Panc1 (cell line): Measurements from ENCODE around the gene CBLL1. TPM values are rescaled to one million over a fixed set of nuclear protein-coding genes. Genes with fewer than 3 reads are reported as not detected.

Source experiments
- ATAC-seq: fragments of 200-7000 bp; cut with Tn5 transposase; 2 replicates; pipeline ENCODE4 v1.9.1; 2020; ENCODE audit warnings: mild to moderate bottlenecking, moderate library complexity
- BruUV-seq: library from RNA; stranded (reverse); fragments of 400-500 nt; replicated peaks from 2 replicates; lab custom pipeline; 2021; lab: Mats Ljungman, UMichigan
- CTCF ChIA-PET: fragments of 300-600 bp; sonication (Branson Sonifier 250); formaldehyde crosslinking; loops from one replicate; lab custom pipeline; 2022; ENCODE audit warnings: antibody characterized with exemption; lab: Charles Lee
- POLR2A ChIA-PET: fragments of 300-600 bp; sonication (Branson Sonifier 250); formaldehyde crosslinking; loops from one replicate; lab custom pipeline; 2022; ENCODE audit warnings: antibody characterized with exemption; lab: Charles Lee
- DNase-seq: peaks from one replicate; pipeline ENCODE4 v3.0.0-alpha.2; 2010; ENCODE audit warnings: low read depth, low spot score
- H3K27ac ChIP-seq: 2 replicates; pipeline ENCODE4 v1.5.1; 2011; ENCODE audit warnings: mild to moderate bottlenecking, low read length, inconsistent platforms
- H3K27me3 ChIP-seq: fragments of 200-500 bp; sonication (Bioruptor generic); 2 replicates; pipeline ENCODE4 v1.6.0; 2014; ENCODE audit warnings: low read length, inconsistent platforms; ENCODE audit not compliant: control insufficient read depth, insufficient read depth
- H3K36me3 ChIP-seq: fragments of 200-500 bp; sonication (Bioruptor generic); 2 replicates; pipeline ENCODE4 v1.5.1; 2014; ENCODE audit warnings: inconsistent platforms, mild to moderate bottlenecking, low read length, moderate library complexity; ENCODE audit not compliant: control insufficient read depth, insufficient read depth
- H3K4me1 ChIP-seq: 2 replicates; pipeline ENCODE4 v1.5.1; 2011; ENCODE audit warnings: inconsistent platforms, mild to moderate bottlenecking, low read length, moderate library complexity; ENCODE audit not compliant: control insufficient read depth, insufficient read depth
- H3K4me3 ChIP-seq, 2 experiments: 2 replicates each; pipeline ENCODE4 v1.5.1; 2011 to 2012; ENCODE audit warnings: low read depth in 2 of 2, low read length in 2 of 2, mild to moderate bottlenecking in 2 of 2, inconsistent platforms in 1 of 2, moderate library complexity in 1 of 2
- H3K9me3 ChIP-seq: fragments of 200-500 bp; sonication (Bioruptor generic); 2 replicates; pipeline ENCODE4 v1.5.1; 2014; ENCODE audit warnings: low read depth, mild to moderate bottlenecking, inconsistent platforms, low read length, moderate library complexity; ENCODE audit not compliant: control insufficient read depth, insufficient read depth
- POLR2AphosphoS5 ChIP-seq: IDR thresholded peaks from 2 replicates; pipeline ENCODE4 v1.6.1; 2012; ENCODE audit warnings: mild to moderate bottlenecking, low read depth, low read length, moderate library complexity
- REST ChIP-seq, 2 experiments: IDR thresholded peaks; 2 replicates each; pipeline ENCODE4 v1.6.1; 2011 to 2012; ENCODE audit warnings: low read depth in 2 of 2, control low read depth in 1 of 2, low read length in 1 of 2, mild to moderate bottlenecking in 1 of 2, moderate library complexity in 1 of 2; ENCODE audit not compliant: insufficient read depth in 1 of 2
- SIN3A ChIP-seq: IDR thresholded peaks from 2 replicates; pipeline ENCODE4 v1.6.1; 2012; ENCODE audit warnings: low read depth, mild to moderate bottlenecking, low read length, moderate library complexity, borderline replicate concordance; ENCODE audit not compliant: insufficient read depth
- TCF7L2 ChIP-seq: IDR thresholded peaks from 2 replicates; pipeline ENCODE4 v1.6.1; 2011; ENCODE audit warnings: mild to moderate bottlenecking, low read depth, low read length, inconsistent platforms
- in situ Hi-C: cut with HindIII; loops from 2 replicates; pipeline ENCODE4 v1.10.0; 2016; ENCODE audit warnings: low sequenced_read_pairs, low pct_unique_long_range_greater_than_20kb
- intact Hi-C: fragments of 100-400 bp; cut with micrococcal nuclease; formaldehyde crosslinking; loops from one replicate; pipeline ENCODE4 v1.10.0; 2022; ENCODE audit not compliant: unreplicated experiment
- total RNA-seq: library from RNA; stranded (reverse); gene quantifications from one replicate; pipeline ENCODE4 v1.2.1, GENCODE V29; 2021; ENCODE audit not compliant: unreplicated experiment
- TF ChIP-seq, protein P1 (sequence below): fragments of 450-650 bp; IDR thresholded peaks from 2 replicates; pipeline ENCODE4 v1.5.1; 2017; ENCODE audit warnings: mild to moderate bottlenecking

The CBLL1 gene
- total RNA-seq, 1 experiment from 2014 or later = 34.7 TPM

DNA sequence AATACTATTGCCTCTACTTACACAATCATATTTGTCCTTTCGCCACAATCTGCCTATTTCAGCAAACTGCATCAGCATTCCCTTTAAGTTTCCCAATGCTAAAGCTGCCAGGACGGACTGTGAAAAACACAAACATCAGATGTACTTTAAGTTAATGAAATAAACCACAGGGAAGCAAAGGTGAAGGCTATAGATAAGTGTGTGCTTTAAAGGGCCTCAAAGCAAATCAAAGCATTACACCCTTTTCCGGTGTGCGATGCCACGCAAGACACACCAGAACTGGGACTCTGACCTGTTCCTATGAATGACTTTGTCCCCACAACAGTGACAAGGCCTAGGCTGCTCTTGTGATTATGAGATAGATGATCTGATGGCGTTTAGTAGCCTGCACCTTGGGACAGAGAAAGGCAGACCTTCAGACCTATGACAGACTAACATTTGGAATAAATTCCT is 35.7 kb downstream of the CBLL1 start:
- ATAC-seq (no peak), DNase-seq (no peak)
- POLR2A ChIA-PET = no interaction called here
- no peak for TF ChIP-seq TCF7L2
- no peak for TF ChIP-seq POLR2AphosphoS5
- no peak for TF ChIP-seq SIN3A
- TF ChIP-seq REST (IDR thresholded peaks at IDR 0.05; ENCODE audit: insufficient read depth in 1 of 2, low read depth in 2 of 2, low read length in 1 of 2) = no peak
- TF ChIP-seq, protein P1, sequence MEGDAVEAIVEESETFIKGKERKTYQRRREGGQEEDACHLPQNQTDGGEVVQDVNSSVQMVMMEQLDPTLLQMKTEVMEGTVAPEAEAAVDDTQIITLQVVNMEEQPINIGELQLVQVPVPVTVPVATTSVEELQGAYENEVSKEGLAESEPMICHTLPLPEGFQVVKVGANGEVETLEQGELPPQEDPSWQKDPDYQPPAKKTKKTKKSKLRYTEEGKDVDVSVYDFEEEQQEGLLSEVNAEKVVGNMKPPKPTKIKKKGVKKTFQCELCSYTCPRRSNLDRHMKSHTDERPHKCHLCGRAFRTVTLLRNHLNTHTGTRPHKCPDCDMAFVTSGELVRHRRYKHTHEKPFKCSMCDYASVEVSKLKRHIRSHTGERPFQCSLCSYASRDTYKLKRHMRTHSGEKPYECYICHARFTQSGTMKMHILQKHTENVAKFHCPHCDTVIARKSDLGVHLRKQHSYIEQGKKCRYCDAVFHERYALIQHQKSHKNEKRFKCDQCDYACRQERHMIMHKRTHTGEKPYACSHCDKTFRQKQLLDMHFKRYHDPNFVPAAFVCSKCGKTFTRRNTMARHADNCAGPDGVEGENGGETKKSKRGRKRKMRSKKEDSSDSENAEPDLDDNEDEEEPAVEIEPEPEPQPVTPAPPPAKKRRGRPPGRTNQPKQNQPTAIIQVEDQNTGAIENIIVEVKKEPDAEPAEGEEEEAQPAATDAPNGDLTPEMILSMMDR = no peak
- Histone ChIP-seq H3K27me3 (peaks cover 7% of the 10 kb centered on the region), H3K36me3 (no peaks in the 10 kb centered on the region), H3K4me3 (no peak overlapping the region), H3K9me3 (no peaks in the 10 kb centered on the region), H3K4me1 (no peaks in the 10 kb centered on the region), H3K27ac (no peak overlapping the region)
- intact Hi-C loops = no loop called here
- BruUV-seq = no TSS peak
- in situ Hi-C loops = no loop called here
- CTCF ChIA-PET = no interaction called here

DNA sequence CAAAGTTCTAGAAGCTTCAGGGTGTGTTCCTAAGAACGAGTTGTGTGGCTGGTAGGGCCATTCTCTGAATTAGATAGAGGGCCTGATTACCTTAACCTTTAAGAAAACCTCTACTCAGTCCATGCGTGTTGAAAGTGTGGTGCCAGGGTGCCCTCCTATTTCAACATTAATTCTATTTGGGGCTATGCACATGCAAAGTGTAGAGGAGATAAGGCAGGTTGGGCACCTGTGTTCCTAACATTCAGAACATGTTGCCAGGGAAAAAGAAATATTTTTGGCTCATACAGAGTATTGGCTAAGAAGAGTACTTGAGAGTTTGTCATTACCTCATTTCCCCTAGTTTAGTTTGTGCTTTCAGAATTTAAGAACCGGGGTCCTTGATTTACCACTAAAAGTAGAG is 38.4 kb downstream of the CBLL1 start:
- ChIA-PET POLR2A (no interaction called here), CTCF (no interaction called here)
- TF ChIP-seq REST (IDR thresholded peaks at IDR 0.05; ENCODE audit: insufficient read depth in 1 of 2, low read depth in 2 of 2, low read length in 1 of 2) (no peak), POLR2AphosphoS5 (no peak)
- TF ChIP-seq, protein P1 = no peak
- Histone ChIP-seq H3K36me3 (no peaks in the 10 kb centered on the region), H3K27ac (no peak overlapping the region), H3K4me1 (no peaks in the 10 kb centered on the region), H3K4me3 (no peak overlapping the region), H3K27me3 (peaks cover 12% of the 10 kb centered on the region), H3K9me3 (no peaks in the 10 kb centered on the region)
- no peak for DNase-seq
- intact Hi-C loops = no loop called here
- ATAC-seq = no peak
- BruUV-seq = no TSS peak
- in situ Hi-C loops = no loop called here
